B cell (primary cell): ENCODE results near the gene NCKAP1.

Experiments used
- EZH2 ChIP-seq: IDR thresholded peaks from 2 replicates; pipeline ENCODE4 v1.6.1; 2012; ENCODE audit warnings: borderline replicate concordance, low read depth, mild to moderate bottlenecking, moderate library complexity, low read length; ENCODE audit not compliant: insufficient read depth, poor library complexity, severe bottlenecking
- TF ChIP-seq, protein P1 (sequence below): fragments of 200-600 bp; IDR thresholded peaks from one replicate; pipeline ENCODE4 v1.8.0; 2022; ENCODE audit warnings: antibody characterized with exemption, mild to moderate bottlenecking

DNA sequence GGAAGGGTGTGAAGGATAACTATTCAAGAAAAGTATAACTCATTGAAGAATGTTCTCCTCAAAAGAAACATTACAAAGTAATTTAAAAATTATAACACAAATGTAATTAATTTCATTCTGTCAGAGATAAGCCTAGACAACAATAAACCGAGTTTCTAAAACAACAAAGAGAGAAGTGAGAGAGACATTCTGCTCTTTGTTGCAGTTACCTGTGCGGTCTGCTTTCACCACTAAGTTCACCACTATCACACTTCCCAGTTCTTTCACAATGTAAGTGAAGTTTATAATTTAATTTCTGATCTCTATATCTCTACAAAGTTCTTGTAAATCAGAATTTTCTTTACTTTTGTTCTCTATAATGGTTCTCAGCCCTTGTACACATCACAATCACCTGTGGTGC lies 95.5 kb downstream of the NCKAP1 start:
- TF ChIP-seq, protein P1, sequence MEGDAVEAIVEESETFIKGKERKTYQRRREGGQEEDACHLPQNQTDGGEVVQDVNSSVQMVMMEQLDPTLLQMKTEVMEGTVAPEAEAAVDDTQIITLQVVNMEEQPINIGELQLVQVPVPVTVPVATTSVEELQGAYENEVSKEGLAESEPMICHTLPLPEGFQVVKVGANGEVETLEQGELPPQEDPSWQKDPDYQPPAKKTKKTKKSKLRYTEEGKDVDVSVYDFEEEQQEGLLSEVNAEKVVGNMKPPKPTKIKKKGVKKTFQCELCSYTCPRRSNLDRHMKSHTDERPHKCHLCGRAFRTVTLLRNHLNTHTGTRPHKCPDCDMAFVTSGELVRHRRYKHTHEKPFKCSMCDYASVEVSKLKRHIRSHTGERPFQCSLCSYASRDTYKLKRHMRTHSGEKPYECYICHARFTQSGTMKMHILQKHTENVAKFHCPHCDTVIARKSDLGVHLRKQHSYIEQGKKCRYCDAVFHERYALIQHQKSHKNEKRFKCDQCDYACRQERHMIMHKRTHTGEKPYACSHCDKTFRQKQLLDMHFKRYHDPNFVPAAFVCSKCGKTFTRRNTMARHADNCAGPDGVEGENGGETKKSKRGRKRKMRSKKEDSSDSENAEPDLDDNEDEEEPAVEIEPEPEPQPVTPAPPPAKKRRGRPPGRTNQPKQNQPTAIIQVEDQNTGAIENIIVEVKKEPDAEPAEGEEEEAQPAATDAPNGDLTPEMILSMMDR = no peak
- no peak for TF ChIP-seq EZH2
